Renal cortex interstitium (tissue), 11 donors: ENCODE measurements around the gene XYLT1. TPM values are rescaled to one million over a fixed set of nuclear protein-coding genes. Genes with fewer than 3 reads are reported as not detected.

ENCODE experiments used
- DNase-seq, 11 donors: peaks; one replicate each; pipeline ENCODE4 v3.0.0-alpha.2; 2013; ENCODE audit warnings: low read depth in 9 of 11, low spot score in 4 of 11; ENCODE audit errors: extremely low read depth in 1 of 11
- polyA plus RNA-seq, 3 donors: library from polyadenylated mRNA; unstranded; fragments of 120-200 nt; gene quantifications; one replicate each; pipeline ENCODE4 v1.2.1, GENCODE V29; 2013; ENCODE audit not compliant: insufficient read length in 3 of 3

XYLT1 gene
- polyA plus RNA-seq, 3 donors: 6.8 to 10.5 (median 7.8) TPM

DNA sequence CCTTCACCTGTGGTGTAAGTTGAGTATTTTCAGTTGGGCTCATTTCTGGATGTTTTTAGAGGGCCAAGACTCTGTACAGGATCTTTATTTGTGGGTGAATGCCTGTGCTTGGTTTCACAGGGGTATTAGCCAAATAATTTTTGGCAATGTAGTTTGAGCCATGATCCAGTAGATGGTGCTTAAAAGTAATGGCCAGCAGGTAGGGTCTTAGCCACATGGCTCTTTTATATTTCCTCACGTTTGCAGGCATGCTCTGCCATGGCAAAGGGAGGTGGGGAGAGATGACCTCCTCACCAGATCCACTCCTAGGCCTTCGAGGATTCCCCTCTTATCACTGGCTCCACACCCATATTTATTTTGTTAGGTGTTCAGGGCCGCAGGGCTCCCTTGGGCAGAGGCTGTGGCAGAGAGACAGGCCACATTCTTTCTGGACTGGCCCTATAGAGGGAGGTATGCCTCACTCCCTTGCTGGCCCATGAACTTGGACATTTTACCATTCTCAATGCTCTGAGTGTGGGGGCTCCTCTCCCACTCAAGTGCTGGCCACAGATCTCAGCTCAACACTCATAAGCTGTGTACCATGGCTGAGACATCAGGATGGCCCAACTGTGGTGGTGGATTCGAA is 417.1 kb downstream of the XYLT1 start:
- DNase-seq: no peak
